Upper lobe of right lung (tissue), 1 donor: ENCODE results near the gene NXF1. TPM values are rescaled to one million over a fixed set of nuclear protein-coding genes. Genes with fewer than 3 reads are reported as not detected.

Source experiments
- ATAC-seq: fragments of 200-7000 bp; cut with Tn5 transposase; one replicate; pipeline ENCODE4 v1.9.1; 2020; ENCODE audit warnings: mild to moderate bottlenecking, moderate library complexity
- DNase-seq: peaks from one replicate; pipeline ENCODE4 v3.0.0-alpha.2; 2020
- H3K27ac ChIP-seq: fragments of 200-600 bp; one replicate; pipeline ENCODE4 v1.8.0; 2022
- H3K27me3 ChIP-seq: fragments of 200-600 bp; one replicate; pipeline ENCODE4 v1.8.0; 2022; ENCODE audit warnings: mild to moderate bottlenecking
- H3K36me3 ChIP-seq: fragments of 200-600 bp; one replicate; pipeline ENCODE4 v1.8.0; 2022
- H3K4me1 ChIP-seq: fragments of 200-600 bp; one replicate; pipeline ENCODE4 v1.8.0; 2022
- H3K4me3 ChIP-seq: fragments of 200-600 bp; one replicate; pipeline ENCODE4 v1.8.0; 2022; ENCODE audit warnings: mild to moderate bottlenecking
- H3K9me3 ChIP-seq: fragments of 200-600 bp; one replicate; pipeline ENCODE4 v1.8.0; 2022
- intact Hi-C: fragments of 100-400 bp; cut with DNase I; formaldehyde crosslinking; loops from one replicate; pipeline ENCODE4 v1.11.0; 2022
- total RNA-seq: library from RNA; stranded (reverse); fragmentation: NEBNext Ultra II Directional; extraction: Animal tissue kit (Norgen Biotek cat#: 25700); gene quantifications from one replicate; pipeline ENCODE4 v1.2.1, GENCODE V29; 2021
- TF ChIP-seq, protein P1 (sequence below): fragments of 200-600 bp; IDR thresholded peaks from one replicate; pipeline ENCODE4 v1.8.0; 2022; ENCODE audit warnings: antibody characterized with exemption
- donor health status: DM: no; HTN: yes; CAD: no; lungs with severe emphysema.

The NXF1 gene
- total RNA-seq, 1 donor from 2014 or later = 96.2 TPM

DNA sequence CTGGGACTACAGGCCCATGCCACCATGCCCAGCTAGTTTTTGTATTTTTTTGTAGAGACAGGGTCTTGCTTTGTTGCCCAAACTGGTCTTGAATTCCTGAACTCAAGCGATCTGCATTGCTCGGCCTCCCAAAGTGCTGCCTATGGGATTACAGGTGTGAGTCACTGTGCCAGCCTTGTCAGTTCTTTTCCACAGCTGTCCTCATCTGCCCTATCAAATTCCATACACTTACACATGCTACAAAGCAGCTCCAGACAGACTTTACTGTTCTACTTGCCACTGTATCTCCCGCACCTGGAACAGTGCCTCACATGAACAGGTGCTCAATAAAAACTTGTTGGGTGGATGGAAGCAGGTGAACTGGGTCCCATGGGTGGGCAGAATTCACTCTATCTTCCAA is 18.4 kb upstream of the NXF1 start:
- Histone ChIP-seq H3K27me3 (no peaks in the 10 kb centered on the region), H3K4me1 (peaks cover 5% of the 10 kb centered on the region), H3K27ac (no peak overlapping the region), H3K4me3 (no peak overlapping the region), H3K36me3 (peaks cover 95% of the 10 kb centered on the region), H3K9me3 (no peaks in the 10 kb centered on the region)
- ATAC-seq (no peak), DNase-seq (no peak)
- intact Hi-C loops = no loop called here
- TF ChIP-seq, protein P1, sequence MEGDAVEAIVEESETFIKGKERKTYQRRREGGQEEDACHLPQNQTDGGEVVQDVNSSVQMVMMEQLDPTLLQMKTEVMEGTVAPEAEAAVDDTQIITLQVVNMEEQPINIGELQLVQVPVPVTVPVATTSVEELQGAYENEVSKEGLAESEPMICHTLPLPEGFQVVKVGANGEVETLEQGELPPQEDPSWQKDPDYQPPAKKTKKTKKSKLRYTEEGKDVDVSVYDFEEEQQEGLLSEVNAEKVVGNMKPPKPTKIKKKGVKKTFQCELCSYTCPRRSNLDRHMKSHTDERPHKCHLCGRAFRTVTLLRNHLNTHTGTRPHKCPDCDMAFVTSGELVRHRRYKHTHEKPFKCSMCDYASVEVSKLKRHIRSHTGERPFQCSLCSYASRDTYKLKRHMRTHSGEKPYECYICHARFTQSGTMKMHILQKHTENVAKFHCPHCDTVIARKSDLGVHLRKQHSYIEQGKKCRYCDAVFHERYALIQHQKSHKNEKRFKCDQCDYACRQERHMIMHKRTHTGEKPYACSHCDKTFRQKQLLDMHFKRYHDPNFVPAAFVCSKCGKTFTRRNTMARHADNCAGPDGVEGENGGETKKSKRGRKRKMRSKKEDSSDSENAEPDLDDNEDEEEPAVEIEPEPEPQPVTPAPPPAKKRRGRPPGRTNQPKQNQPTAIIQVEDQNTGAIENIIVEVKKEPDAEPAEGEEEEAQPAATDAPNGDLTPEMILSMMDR = no peak

DNA sequence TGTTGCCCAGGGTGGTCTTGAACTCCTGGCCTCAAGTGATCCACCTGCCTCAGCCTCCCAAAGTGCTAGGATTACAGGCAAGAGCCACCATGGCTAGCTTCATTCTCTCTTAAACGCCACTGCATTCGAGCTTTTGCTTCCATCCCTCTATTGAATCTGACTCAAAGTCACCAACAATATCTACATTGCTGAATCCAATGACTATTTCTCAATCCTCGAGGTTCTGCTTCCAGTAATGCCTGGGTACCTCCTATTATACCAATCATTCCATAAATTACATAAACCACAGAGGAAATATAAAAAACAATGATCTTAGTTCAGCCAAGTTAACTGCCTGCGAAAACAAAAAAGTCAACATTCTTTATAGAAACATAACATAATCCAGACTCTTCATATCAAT is 11.9 kb upstream of the NXF1 start:
- intact Hi-C loops = no loop called here
- peaks cover 65% of the 10 kb centered on the region for H3K36me3 ChIP-seq
- no peak overlapping the region for H3K4me3 ChIP-seq
- no peaks in the 10 kb centered on the region for H3K4me1 ChIP-seq
- TF ChIP-seq, protein P1 = no peak
- no peaks in the 10 kb centered on the region for H3K9me3 ChIP-seq
- no peaks in the 10 kb centered on the region for H3K27me3 ChIP-seq
- DNase-seq (no peak), ATAC-seq (no peak)
- peak overlapping the region; percentile 2 for H3K27ac ChIP-seq

- no peak for DNase-seq
- H3K27me3 ChIP-seq = no peaks in the 10 kb centered on the region
- no peak overlapping the region for H3K4me3 ChIP-seq
- H3K36me3 ChIP-seq = peaks cover 59% of the 10 kb centered on the region
- H3K4me1 ChIP-seq = no peaks in the 10 kb centered on the region
- intact Hi-C loops = no loop called here
- peak overlapping the region; percentile 2 for H3K27ac ChIP-seq
- TF ChIP-seq, protein P1 = no peak
- no peaks in the 10 kb centered on the region for H3K9me3 ChIP-seq
- peak; percentile 73 for ATAC-seq
These were observed 11.3 kb upstream of the NXF1 start for GRCh38 chr11:62816557-62816956.

GRCh38 chr11:62811659-62812058 is 6.4 kb upstream of the NXF1 start:
- peaks cover 13% of the 10 kb centered on the region for H3K36me3 ChIP-seq
- intact Hi-C loops = no loop called here

GRCh38 chr11:62810748-62811147 is 5.5 kb upstream of the NXF1 start:
- H3K4me1 ChIP-seq = peaks cover 14% of the 10 kb centered on the region
- ATAC-seq (no peak), DNase-seq (no peak)
- peaks cover 6% of the 10 kb centered on the region for H3K36me3 ChIP-seq
- H3K4me3 ChIP-seq = no peak overlapping the region
- no peak overlapping the region for H3K27ac ChIP-seq
- no peaks in the 10 kb centered on the region for H3K27me3 ChIP-seq
- intact Hi-C loops = no loop called here
- no peaks in the 10 kb centered on the region for H3K9me3 ChIP-seq
- TF ChIP-seq, protein P1 = no peak

More at GRCh38 chr11:62811659-62812058, 6.4 kb upstream of the NXF1 start:
- peaks cover 5% of the 10 kb centered on the region for H3K4me1 ChIP-seq
- H3K27ac ChIP-seq = no peak overlapping the region
- H3K4me3 ChIP-seq = no peak overlapping the region
- TF ChIP-seq, protein P1 = no peak
- H3K27me3 ChIP-seq = no peaks in the 10 kb centered on the region
- no peaks in the 10 kb centered on the region for H3K9me3 ChIP-seq
- no peak for DNase-seq
- ATAC-seq = no peak

DNA sequence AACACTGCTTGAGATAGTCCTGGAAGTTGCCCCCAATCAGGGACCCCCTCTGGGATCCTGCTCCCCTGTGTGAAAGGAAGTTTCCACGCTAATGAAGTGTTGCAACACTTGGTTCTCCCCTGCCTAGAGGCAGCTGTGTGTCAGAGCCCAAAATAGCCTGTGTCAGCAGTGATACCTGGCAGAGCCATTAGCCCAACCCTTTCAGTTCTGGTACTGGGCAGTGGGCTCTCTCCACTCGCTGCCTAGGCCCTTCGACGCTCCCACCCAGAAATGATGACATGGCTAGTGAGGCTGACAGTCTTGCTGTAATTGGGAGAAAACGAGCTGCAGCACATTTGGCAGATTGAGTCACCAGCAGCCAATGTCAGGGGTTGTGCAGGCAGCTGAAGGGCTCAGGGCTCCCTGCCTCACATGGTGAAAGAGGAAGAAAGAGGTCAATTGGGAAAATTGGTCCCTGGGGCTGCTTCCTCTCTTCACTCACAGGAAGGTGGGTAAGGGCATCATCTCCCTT is 1.4 kb upstream of the NXF1 start:
- no peaks in the 10 kb centered on the region for H3K9me3 ChIP-seq

More for the DNA sequence above, 1.4 kb upstream of the NXF1 start:
- peaks cover 28% of the 10 kb centered on the region for H3K4me1 ChIP-seq
- TF ChIP-seq, protein P1 = no peak
- H3K4me3 ChIP-seq = no peak overlapping the region
- intact Hi-C loops = no loop called here
- DNase-seq (no peak), ATAC-seq (peak; percentile 12)
- peaks cover 23% of the 10 kb centered on the region for H3K36me3 ChIP-seq
- H3K27ac ChIP-seq = peak overlapping the region; percentile 93
- H3K27me3 ChIP-seq = no peaks in the 10 kb centered on the region
